ENCODE results near the gene KCNJ12.
"Not testable (repeated sequence)": the region's sequence is repeated elsewhere in the genome, so short reads cannot be mapped to it uniquely, and the experiment has no call there.

The KCNJ12 gene

DNA sequence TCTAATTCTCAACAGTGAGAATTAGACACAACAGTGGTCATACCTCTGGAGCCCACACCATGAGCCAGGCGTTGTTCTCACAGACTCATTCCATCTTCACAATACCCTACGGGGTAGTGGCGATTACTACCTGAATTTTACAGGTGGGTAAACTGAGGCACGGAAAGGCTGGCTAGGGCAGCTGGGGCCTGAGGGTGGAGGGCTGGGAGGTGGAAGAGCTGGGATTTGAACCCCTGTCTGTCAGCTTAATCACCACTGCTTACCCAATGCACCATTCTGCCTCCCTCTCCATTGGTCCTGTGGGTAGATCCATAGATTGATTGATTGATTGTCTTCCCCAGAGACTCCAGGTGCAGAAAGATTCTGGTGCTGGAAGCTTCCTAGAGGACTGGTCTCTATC, 31.4 kb upstream of the KCNJ12 start:
- WGBS: no CpG with 5 or more reads among the region's 4 CpGs
- H3K14ac ChIP-seq (ENCODE audit: low read length in 2 of 2); DNase-seq; H3K27me3 ChIP-seq (ENCODE audit: control insufficient read depth in 1 of 2, insufficient read depth in 1 of 2, low read length in 2 of 2); H3K4me1 ChIP-seq (ENCODE audit: control insufficient read depth, insufficient read depth, low read depth, low read length); H3K4me3 ChIP-seq (ENCODE audit: insufficient read depth in 1 of 2, low read depth in 1 of 2, low read length in 2 of 2); H2BK120ac ChIP-seq (ENCODE audit: low read depth, low read length); H2BK15ac ChIP-seq (ENCODE audit: low read depth, poor library complexity, severe bottlenecking); H3K18ac ChIP-seq (ENCODE audit: low read depth in 1 of 2, low read length in 2 of 2); H2AK5ac ChIP-seq (ENCODE audit: low read length, severe bottlenecking); H3K9me3 ChIP-seq (ENCODE audit: control insufficient read depth, low read length); H3K27ac ChIP-seq (ENCODE audit: low read length, poor library complexity, severe bottlenecking); H3K23ac ChIP-seq (ENCODE audit: low read length in 2 of 2); H3K36me3 ChIP-seq (ENCODE audit: control insufficient read depth in 1 of 2, insufficient read depth in 2 of 2, low read depth in 1 of 2, low read length in 2 of 2); H2BK5ac ChIP-seq (ENCODE audit: low read depth, low read length, poor library complexity, severe bottlenecking); H2BK12ac ChIP-seq (ENCODE audit: low read length in 2 of 2); H4K91ac ChIP-seq (ENCODE audit: low read length); H3K4me2 ChIP-seq (ENCODE audit: low read length, poor library complexity, severe bottlenecking); H3K9ac ChIP-seq (ENCODE audit: low read length); H2AFZ ChIP-seq (ENCODE audit: low read depth, low read length); H3K79me1 ChIP-seq (replicated peaks; ENCODE audit: low read length, poor library complexity, severe bottlenecking); H3K4ac ChIP-seq (ENCODE audit: low read depth in 1 of 2, low read length in 2 of 2); H4K8ac ChIP-seq (ENCODE audit: low read length): not testable (repeated sequence)

DNA sequence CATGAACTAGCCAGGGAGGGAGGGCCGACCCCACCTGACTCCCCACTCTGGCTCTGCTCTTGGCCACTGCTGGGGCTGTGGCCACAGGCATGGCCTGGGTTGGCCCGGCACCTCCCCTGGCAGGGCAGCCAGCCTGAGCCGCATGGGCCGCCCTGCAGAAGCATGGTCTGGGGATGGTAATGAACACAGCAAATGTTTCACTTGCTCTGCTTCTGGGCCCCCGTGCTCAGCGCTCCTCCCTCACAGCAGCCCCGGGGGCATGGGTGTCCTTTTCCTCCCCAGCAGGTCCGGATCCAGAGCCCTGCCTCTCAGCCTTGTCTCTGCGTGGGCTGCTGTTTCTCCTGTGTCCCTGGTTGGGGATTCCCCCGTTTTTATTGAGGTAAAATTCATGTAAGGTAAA, 30.9 kb upstream of the KCNJ12 start:
- H3K18ac ChIP-seq (ENCODE audit: low read depth in 1 of 2, low read length in 2 of 2): no peak overlapping the region
- H2BK5ac ChIP-seq (ENCODE audit: low read depth, low read length, poor library complexity, severe bottlenecking): no peak overlapping the region
- no peak overlapping the region for H3K4me2 ChIP-seq (ENCODE audit: low read length, poor library complexity, severe bottlenecking)
- H3K9ac ChIP-seq (ENCODE audit: low read length): no peak overlapping the region
- no peak overlapping the region for H2BK120ac ChIP-seq (ENCODE audit: low read depth, low read length)
- H4K91ac ChIP-seq (ENCODE audit: low read length): no peak overlapping the region
- no peak overlapping the region for H4K8ac ChIP-seq (ENCODE audit: low read length)
- H2BK12ac ChIP-seq (ENCODE audit: low read length in 2 of 2): no peak overlapping the region
- no peak overlapping the region for H3K27ac ChIP-seq (ENCODE audit: low read length, poor library complexity, severe bottlenecking)
- no peak overlapping the region for H3K14ac ChIP-seq (ENCODE audit: low read length in 2 of 2)
- no peaks in the 10 kb centered on the region for H3K79me1 ChIP-seq (replicated peaks; ENCODE audit: low read length, poor library complexity, severe bottlenecking)
- H3K4me3 ChIP-seq (ENCODE audit: insufficient read depth in 1 of 2, low read depth in 1 of 2, low read length in 2 of 2): no peak overlapping the region
- DNase-seq: no peak
- no peaks in the 10 kb centered on the region for H3K4me1 ChIP-seq (ENCODE audit: control insufficient read depth, insufficient read depth, low read depth, low read length)
- H2AK5ac ChIP-seq (ENCODE audit: low read length, severe bottlenecking): no peak overlapping the region
- no peaks in the 10 kb centered on the region for H3K9me3 ChIP-seq (ENCODE audit: control insufficient read depth, low read length)
- WGBS: 79% methylated on average over 9 of the region's 10 CpGs
- H3K27me3 ChIP-seq (ENCODE audit: control insufficient read depth in 1 of 2, insufficient read depth in 1 of 2, low read length in 2 of 2): peaks cover 4 to 5% of the 10 kb centered on the region in 2 experiments
- H3K23ac ChIP-seq (ENCODE audit: low read length in 2 of 2): no peak overlapping the region
- no peak overlapping the region for H2AFZ ChIP-seq (ENCODE audit: low read depth, low read length)
- no peak overlapping the region for H3K4ac ChIP-seq (ENCODE audit: low read depth in 1 of 2, low read length in 2 of 2)
- H3K36me3 ChIP-seq (ENCODE audit: control insufficient read depth in 1 of 2, insufficient read depth in 2 of 2, low read depth in 1 of 2, low read length in 2 of 2): no peaks in the 10 kb centered on the region
- no peak overlapping the region for H2BK15ac ChIP-seq (ENCODE audit: low read depth, poor library complexity, severe bottlenecking)

DNA sequence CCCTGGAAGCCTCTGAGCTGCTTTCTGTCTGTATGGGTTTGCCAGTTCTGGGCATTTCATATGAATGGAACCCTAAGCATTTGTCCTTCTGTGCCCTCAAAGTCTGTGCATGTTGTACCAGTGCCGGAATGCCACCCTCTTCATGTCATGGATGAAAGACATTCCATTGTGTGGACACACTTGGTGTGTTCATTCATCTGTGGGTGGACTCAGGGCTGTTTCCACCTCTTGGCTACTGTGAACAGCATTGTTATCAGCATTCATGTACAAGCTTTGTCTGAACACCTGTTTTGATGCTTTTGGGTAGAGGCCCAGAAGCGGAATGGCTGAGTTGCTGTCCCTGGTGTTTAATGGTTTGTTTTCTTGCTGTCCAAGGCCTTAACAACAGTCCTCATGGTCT, 30.1 kb upstream of the KCNJ12 start:
- not testable (repeated sequence) for H2BK5ac ChIP-seq (ENCODE audit: low read depth, low read length, poor library complexity, severe bottlenecking); H3K4me2 ChIP-seq (ENCODE audit: low read length, poor library complexity, severe bottlenecking); H3K23ac ChIP-seq (ENCODE audit: low read length in 2 of 2); H4K8ac ChIP-seq (ENCODE audit: low read length); H2BK12ac ChIP-seq (ENCODE audit: low read length in 2 of 2); H3K4me3 ChIP-seq (ENCODE audit: insufficient read depth in 1 of 2, low read depth in 1 of 2, low read length in 2 of 2); H2AFZ ChIP-seq (ENCODE audit: low read depth, low read length); H3K9ac ChIP-seq (ENCODE audit: low read length); H3K27me3 ChIP-seq (ENCODE audit: control insufficient read depth in 1 of 2, insufficient read depth in 1 of 2, low read length in 2 of 2); H2AK5ac ChIP-seq (ENCODE audit: low read length, severe bottlenecking); H3K36me3 ChIP-seq (ENCODE audit: control insufficient read depth in 1 of 2, insufficient read depth in 2 of 2, low read depth in 1 of 2, low read length in 2 of 2); H4K91ac ChIP-seq (ENCODE audit: low read length); H2BK120ac ChIP-seq (ENCODE audit: low read depth, low read length); H3K9me3 ChIP-seq (ENCODE audit: control insufficient read depth, low read length); H3K4ac ChIP-seq (ENCODE audit: low read depth in 1 of 2, low read length in 2 of 2); H3K27ac ChIP-seq (ENCODE audit: low read length, poor library complexity, severe bottlenecking); H3K14ac ChIP-seq (ENCODE audit: low read length in 2 of 2); H3K79me1 ChIP-seq (replicated peaks; ENCODE audit: low read length, poor library complexity, severe bottlenecking); H3K18ac ChIP-seq (ENCODE audit: low read depth in 1 of 2, low read length in 2 of 2); H2BK15ac ChIP-seq (ENCODE audit: low read depth, poor library complexity, severe bottlenecking); DNase-seq; H3K4me1 ChIP-seq (ENCODE audit: control insufficient read depth, insufficient read depth, low read depth, low read length)
- no CpG with 5 or more reads among the region's 2 CpGs for WGBS

GRCh38 chr17:21346651-21347250, 29.4 kb upstream of the KCNJ12 start:
- H3K27me3 ChIP-seq (ENCODE audit: control insufficient read depth in 1 of 2, insufficient read depth in 1 of 2, low read length in 2 of 2); H3K18ac ChIP-seq (ENCODE audit: low read depth in 1 of 2, low read length in 2 of 2); H3K23ac ChIP-seq (ENCODE audit: low read length in 2 of 2); H4K91ac ChIP-seq (ENCODE audit: low read length); H3K4me2 ChIP-seq (ENCODE audit: low read length, poor library complexity, severe bottlenecking); H4K8ac ChIP-seq (ENCODE audit: low read length); H2AFZ ChIP-seq (ENCODE audit: low read depth, low read length); H2BK15ac ChIP-seq (ENCODE audit: low read depth, poor library complexity, severe bottlenecking); H3K27ac ChIP-seq (ENCODE audit: low read length, poor library complexity, severe bottlenecking); DNase-seq; H3K36me3 ChIP-seq (ENCODE audit: control insufficient read depth in 1 of 2, insufficient read depth in 2 of 2, low read depth in 1 of 2, low read length in 2 of 2); H3K9me3 ChIP-seq (ENCODE audit: control insufficient read depth, low read length); H3K79me1 ChIP-seq (replicated peaks; ENCODE audit: low read length, poor library complexity, severe bottlenecking); H2AK5ac ChIP-seq (ENCODE audit: low read length, severe bottlenecking); H2BK12ac ChIP-seq (ENCODE audit: low read length in 2 of 2); H2BK120ac ChIP-seq (ENCODE audit: low read depth, low read length); H3K4me3 ChIP-seq (ENCODE audit: insufficient read depth in 1 of 2, low read depth in 1 of 2, low read length in 2 of 2); H2BK5ac ChIP-seq (ENCODE audit: low read depth, low read length, poor library complexity, severe bottlenecking); H3K4ac ChIP-seq (ENCODE audit: low read depth in 1 of 2, low read length in 2 of 2); H3K14ac ChIP-seq (ENCODE audit: low read length in 2 of 2); H3K4me1 ChIP-seq (ENCODE audit: control insufficient read depth, insufficient read depth, low read depth, low read length); H3K9ac ChIP-seq (ENCODE audit: low read length): not testable (repeated sequence)
- 74% methylated on average over 8 of the region's 10 CpGs for WGBS

Data from mesenchymal stem cell (in vitro differentiated cells and primary cell).